Breast epithelium (tissue), 3 donors: ENCODE results near the gene PKD2.

Experiments
- CTCF ChIP-seq, 3 donors: fragments of 450-650 bp; IDR thresholded peaks; one replicate each; pipeline ENCODE4 v1.5.1; 2016 to 2017; ENCODE audit warnings: antibody characterized with exemption in 3 of 3, mild to moderate bottlenecking in 3 of 3, moderate library complexity in 3 of 3
- POLR2A ChIP-seq: fragments of 450-650 bp; IDR thresholded peaks from one replicate; pipeline ENCODE4 v1.6.1; 2016; ENCODE audit warnings: antibody characterized with exemption, mild to moderate bottlenecking, moderate library complexity
- POLR2AphosphoS5 ChIP-seq, 3 donors: sonication (generic); formaldehyde crosslinking; IDR thresholded peaks; one replicate each; pipeline ENCODE4 v1.6.1; 2017; ENCODE audit warnings: antibody characterized with exemption in 3 of 3

GRCh38 chr4:88018466-88018865, 11.0 kb downstream of the PKD2 start:
- no peak for TF ChIP-seq POLR2AphosphoS5 (IDR thresholded peaks at IDR 0.05)
- no peak for TF ChIP-seq CTCF (IDR thresholded peaks at IDR 0.05)
- no peak for TF ChIP-seq POLR2A
